ENCODE results near the gene VPS37D.

VPS37D gene

GRCh38 chr7:73702665-73703064 is 35.0 kb downstream of the VPS37D start:
- H3K4me3 ChIP-seq (ENCODE audit: low read depth, low read length): no peak overlapping the region
- TF ChIP-seq, protein P1, sequence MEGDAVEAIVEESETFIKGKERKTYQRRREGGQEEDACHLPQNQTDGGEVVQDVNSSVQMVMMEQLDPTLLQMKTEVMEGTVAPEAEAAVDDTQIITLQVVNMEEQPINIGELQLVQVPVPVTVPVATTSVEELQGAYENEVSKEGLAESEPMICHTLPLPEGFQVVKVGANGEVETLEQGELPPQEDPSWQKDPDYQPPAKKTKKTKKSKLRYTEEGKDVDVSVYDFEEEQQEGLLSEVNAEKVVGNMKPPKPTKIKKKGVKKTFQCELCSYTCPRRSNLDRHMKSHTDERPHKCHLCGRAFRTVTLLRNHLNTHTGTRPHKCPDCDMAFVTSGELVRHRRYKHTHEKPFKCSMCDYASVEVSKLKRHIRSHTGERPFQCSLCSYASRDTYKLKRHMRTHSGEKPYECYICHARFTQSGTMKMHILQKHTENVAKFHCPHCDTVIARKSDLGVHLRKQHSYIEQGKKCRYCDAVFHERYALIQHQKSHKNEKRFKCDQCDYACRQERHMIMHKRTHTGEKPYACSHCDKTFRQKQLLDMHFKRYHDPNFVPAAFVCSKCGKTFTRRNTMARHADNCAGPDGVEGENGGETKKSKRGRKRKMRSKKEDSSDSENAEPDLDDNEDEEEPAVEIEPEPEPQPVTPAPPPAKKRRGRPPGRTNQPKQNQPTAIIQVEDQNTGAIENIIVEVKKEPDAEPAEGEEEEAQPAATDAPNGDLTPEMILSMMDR (IDR thresholded peaks at IDR 0.05; ENCODE audit: low read depth, low read length): no peak

DNA sequence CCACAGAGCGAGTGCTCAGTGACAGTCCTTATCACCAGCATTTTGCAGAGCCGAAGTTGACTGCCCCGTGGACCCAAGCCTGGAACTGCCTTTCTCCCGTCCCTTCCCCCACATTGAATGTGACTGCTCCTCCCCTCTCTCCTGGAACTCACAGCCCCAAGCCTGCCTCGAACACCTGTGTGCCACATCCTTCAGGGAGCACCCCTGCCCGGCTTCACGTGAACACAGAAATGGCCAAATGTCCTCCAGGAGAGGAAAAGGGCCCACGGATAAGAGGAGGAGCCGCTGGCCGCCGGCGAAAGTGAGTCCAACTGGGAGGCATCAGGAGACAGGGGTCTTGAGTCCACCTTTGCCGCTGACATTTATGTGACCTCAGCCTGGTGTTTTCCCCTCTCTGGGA is 35.6 kb downstream of the VPS37D start:
- TF ChIP-seq, protein P1 (IDR thresholded peaks at IDR 0.05; ENCODE audit: low read depth, low read length): no peak
- H3K4me3 ChIP-seq (ENCODE audit: low read depth, low read length): no peak overlapping the region

GRCh38 chr7:73703757-73704639 is 36.4 kb downstream of the VPS37D start:
- TF ChIP-seq, protein P1 (IDR thresholded peaks at IDR 0.05; ENCODE audit: low read depth, low read length): no peak
- H3K4me3 ChIP-seq (ENCODE audit: low read depth, low read length): no peak overlapping the region

DNA sequence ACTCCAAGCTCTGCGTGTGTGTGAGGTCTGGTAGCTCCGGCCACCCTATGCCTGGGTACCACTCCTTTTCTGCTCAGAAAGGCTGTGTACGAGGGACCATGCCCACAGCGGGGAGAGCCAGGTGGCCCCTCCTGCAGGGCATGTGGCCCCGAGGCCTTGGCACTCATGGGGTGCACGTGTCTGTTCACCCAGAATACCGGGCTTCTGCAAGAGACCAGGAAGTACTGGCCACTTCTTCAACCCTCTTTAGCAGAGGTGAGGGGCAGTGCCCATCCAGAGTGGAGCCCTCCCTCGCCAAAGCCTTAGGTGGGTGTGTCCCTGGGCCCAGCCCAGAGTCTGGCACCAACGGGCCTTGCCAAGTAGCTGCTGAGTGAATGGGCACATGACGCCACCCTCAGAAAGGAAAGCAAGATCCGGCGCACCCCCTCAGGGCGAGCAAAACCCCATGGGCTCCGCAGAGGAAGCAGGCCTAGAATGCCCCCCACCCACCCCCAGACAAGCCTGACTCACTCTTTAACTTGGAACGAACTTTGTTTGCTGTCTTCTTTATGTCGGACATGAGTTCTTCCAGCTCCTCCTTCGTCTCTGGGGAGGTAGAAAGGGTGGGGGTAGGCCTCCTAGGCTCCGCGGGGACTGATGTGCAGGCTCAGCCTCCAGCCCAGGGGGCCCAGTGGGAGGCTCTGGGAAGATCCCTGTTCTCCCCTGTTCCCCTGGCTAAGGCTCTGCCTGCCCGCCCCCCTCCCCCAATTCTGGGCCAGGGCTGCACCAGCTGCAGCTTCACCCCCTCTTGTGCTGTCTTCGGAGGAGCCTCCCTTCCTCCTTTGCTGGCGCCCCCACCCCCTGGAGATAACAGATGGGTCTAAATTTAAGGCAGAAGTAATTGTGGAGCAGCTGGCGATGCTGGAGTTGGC is 37.3 kb downstream of the VPS37D start:
- TF ChIP-seq, protein P1 (IDR thresholded peaks at IDR 0.05; ENCODE audit: low read depth, low read length): no peak
- H3K4me3 ChIP-seq (ENCODE audit: low read depth, low read length): no peak overlapping the region

GRCh38 chr7:73705551-73705920 is 37.9 kb downstream of the VPS37D start:
- TF ChIP-seq, protein P1 (IDR thresholded peaks at IDR 0.05; ENCODE audit: low read depth, low read length): no peak
- no peak overlapping the region for H3K4me3 ChIP-seq (ENCODE audit: low read depth, low read length)

DNA sequence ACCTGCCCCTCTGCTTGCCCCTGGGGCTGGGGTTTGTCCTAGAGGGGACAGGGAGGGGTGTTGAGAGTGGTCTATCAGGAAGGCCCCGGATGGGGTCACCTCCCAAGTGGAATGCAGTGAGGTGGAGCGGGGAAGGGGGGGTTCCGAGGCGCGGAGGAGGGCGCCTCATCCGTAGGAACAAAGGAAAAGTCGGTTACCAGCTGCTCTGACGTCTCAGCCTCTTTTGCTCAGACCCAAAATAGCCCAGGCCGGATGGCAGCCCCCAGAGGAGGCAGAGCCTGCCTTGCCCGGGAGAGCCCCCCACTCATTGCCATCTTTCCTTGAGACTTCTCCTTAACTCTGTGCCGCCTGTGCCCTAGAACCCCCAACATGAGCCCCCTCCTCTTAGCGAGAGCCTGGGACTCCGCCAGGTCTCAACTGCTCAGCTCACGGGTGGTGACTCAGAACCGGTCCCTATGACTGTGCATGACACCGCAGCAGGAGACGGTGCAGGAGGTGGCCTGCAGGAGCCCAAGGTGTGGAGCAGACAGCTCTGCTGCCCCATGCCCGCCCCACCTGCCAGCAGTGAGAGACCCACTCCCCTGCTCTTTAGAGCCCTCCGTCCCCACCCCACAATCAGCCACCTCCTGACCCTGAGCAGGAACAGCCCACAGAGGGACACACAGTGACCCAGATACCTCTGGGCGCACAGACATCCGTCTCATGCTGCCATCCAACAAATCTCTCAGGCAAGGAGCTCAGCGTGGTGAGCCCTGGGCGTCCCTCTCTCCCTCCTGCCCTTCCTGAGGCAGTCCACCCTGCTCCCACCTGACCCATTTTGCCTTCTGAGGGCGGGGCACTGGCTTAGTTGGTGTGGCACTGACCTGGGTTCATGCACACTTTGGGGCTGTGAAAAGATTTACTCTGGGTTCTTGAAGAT is 38.8 kb downstream of the VPS37D start:
- H3K4me3 ChIP-seq (ENCODE audit: low read depth, low read length): no peak overlapping the region
- TF ChIP-seq, protein P1 (IDR thresholded peaks at IDR 0.05; ENCODE audit: low read depth, low read length): no peak
